ENCODE measurements around the gene OR6C65. TPM values are rescaled to one million over a fixed set of nuclear protein-coding genes. Genes with fewer than 3 reads are reported as not detected.
"Not testable (repeated sequence)": the region's sequence is repeated elsewhere in the genome, so short reads cannot be mapped to it uniquely, and the experiment has no call there.

OR6C65 gene
- not detected for total RNA-seq
- long read RNA-seq = 0 reads

- intact Hi-C loops (cut with DNase I) = no loop called here
- DNase-seq (ENCODE audit: missing footprints) = no peak
- no peak for ATAC-seq
Observed at GRCh38 chr12:55400229-55400628, at the start of gene OR6C65. TSS of gene OR6C65 (plus strand) at chr12:55400529. CDS start at chr12:55400529, 0 bp downstream.

GRCh38 chr12:55355338-55355737 lies 45.0 kb upstream of the OR6C65 start:
- intact Hi-C loops (cut with DNase I); DNase-seq (ENCODE audit: missing footprints); ATAC-seq: not testable (repeated sequence)

GRCh38 chr12:55362675-55363074 lies 37.7 kb upstream of the OR6C65 start, which contains the start of gene OR6C75:
TSS of gene OR6C75 (plus strand) at chr12:55362975. CDS start at chr12:55365111, 2,136 bp downstream.
- no peak for ATAC-seq

GRCh38 chr12:55365086-55365485 lies 35.2 kb upstream of the OR6C65 start:
- no peak for ATAC-seq
- intact Hi-C loops (cut with DNase I) = no loop called here
- no peak for DNase-seq (ENCODE audit: missing footprints)

More at GRCh38 chr12:55362675-55363074, 37.7 kb upstream of the OR6C65 start, which contains the start of gene OR6C75:
- no peak for DNase-seq (ENCODE audit: missing footprints)
- intact Hi-C loops (cut with DNase I) = no loop called here

- ATAC-seq (no peak), DNase-seq (ENCODE audit: missing footprints) (no peak)
- intact Hi-C loops (cut with DNase I) = no loop called here
Observed at GRCh38 chr12:55372521-55372920, 27.8 kb upstream of the OR6C65 start.

GRCh38 chr12:55385891-55386290 lies 14.4 kb upstream of the OR6C65 start:
- intact Hi-C loops (cut with DNase I) = no loop called here
- DNase-seq (ENCODE audit: missing footprints) = no peak
- ATAC-seq = no peak

DNA sequence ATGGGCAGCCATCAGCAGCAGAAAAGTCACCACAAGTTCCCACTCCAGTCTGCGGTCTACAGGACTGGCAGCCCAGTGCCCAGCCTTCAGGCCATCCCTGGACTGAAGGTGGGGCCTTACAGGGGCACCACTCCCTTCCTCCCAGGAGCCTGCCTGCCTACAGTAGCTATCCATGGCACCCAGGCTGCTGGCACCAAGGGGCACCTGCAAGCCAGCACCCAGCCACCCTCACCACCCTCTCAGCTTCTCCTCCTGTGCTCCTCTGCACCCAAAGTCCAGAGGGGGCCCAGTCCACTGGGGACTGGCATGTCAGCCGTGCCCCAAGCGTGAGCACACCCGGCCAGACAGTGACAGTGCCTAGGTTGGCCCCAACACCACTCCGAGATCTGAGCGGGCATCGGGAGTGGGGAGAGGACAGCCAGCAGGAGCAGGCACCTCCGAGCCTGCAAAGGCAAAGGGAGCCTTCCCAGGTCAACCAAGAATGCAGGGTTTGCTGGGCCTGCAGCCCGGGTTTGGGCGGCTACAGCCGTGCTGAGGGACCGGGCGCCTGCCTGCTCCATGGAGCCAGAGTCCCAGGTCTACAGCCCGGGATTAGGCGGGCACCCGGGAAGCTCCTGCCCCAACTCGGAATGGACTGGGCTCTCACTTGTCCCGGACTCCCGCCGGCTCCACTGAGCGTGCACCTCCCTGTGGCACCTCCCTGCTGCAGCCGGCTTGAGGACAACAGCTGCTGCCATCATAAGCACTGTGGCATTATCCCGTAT lies 8.1 kb upstream of the OR6C65 start:
- DNase-seq (ENCODE audit: missing footprints) = no peak
- intact Hi-C loops (cut with DNase I) = no loop called here
- no peak for ATAC-seq

DNA sequence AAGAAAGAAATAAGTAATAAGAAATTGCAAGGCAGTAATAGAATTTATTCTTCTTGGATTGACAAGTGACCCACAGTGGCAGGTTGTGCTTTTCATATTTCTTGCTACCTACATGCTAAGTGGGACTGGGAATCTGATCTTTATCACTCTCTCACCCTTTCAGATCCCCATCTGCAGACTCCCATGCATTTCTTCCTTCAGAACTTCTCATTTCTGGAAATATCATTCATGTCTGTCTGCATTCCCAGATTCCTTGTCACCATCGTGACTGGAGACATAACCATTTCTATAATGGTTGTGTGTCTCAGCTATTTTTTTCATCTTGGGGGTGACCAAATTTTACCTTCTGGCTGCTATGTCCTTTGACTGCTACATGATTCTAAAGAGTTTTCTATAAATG lies 4.0 kb upstream of the OR6C65 start:
- intact Hi-C loops (cut with DNase I) = no loop called here
- DNase-seq (ENCODE audit: missing footprints) (no peak), ATAC-seq (no peak)

GRCh38 chr12:55407866-55408265 lies 7.5 kb downstream of the OR6C65 start:
- ATAC-seq (no peak), DNase-seq (ENCODE audit: missing footprints) (no peak)
- intact Hi-C loops (cut with DNase I) = no loop called here

- intact Hi-C loops (cut with DNase I); ATAC-seq; DNase-seq (ENCODE audit: missing footprints): not testable (repeated sequence)
Observed at GRCh38 chr12:55409133-55409532, 8.8 kb downstream of the OR6C65 start.

GRCh38 chr12:55412138-55412537 lies 11.8 kb downstream of the OR6C65 start:
- DNase-seq (ENCODE audit: missing footprints); ATAC-seq; intact Hi-C loops (cut with DNase I): not testable (repeated sequence)

- DNase-seq (ENCODE audit: missing footprints); ATAC-seq; intact Hi-C loops (cut with DNase I): not testable (repeated sequence)
Observed at GRCh38 chr12:55413498-55414388, 13.4 kb downstream of the OR6C65 start.

GRCh38 chr12:55414396-55414823 lies 14.1 kb downstream of the OR6C65 start:
- intact Hi-C loops (cut with DNase I); DNase-seq (ENCODE audit: missing footprints); ATAC-seq: not testable (repeated sequence)

GRCh38 chr12:55414889-55415288 lies 14.6 kb downstream of the OR6C65 start:
- intact Hi-C loops (cut with DNase I); DNase-seq (ENCODE audit: missing footprints): not testable (repeated sequence)
- ATAC-seq = peak; percentile 34

GRCh38 chr12:55416961-55417360 lies 16.6 kb downstream of the OR6C65 start:
- ATAC-seq (no peak), DNase-seq (ENCODE audit: missing footprints) (no peak)
- intact Hi-C loops (cut with DNase I) = no loop called here

- ATAC-seq = no peak
- intact Hi-C loops (cut with DNase I) = no loop called here
- no peak for DNase-seq (ENCODE audit: missing footprints)
Observed at GRCh38 chr12:55420307-55420962, 20.1 kb downstream of the OR6C65 start.

- ATAC-seq = no peak
- no peak for DNase-seq (ENCODE audit: missing footprints)
- intact Hi-C loops (cut with DNase I) = no loop called here
Observed at GRCh38 chr12:55425954-55426353, 25.6 kb downstream of the OR6C65 start, which contains the start of gene OR6C76. TSS of gene OR6C76 (plus strand) at chr12:55426254. CDS start at chr12:55426254, 0 bp downstream.

DNA sequence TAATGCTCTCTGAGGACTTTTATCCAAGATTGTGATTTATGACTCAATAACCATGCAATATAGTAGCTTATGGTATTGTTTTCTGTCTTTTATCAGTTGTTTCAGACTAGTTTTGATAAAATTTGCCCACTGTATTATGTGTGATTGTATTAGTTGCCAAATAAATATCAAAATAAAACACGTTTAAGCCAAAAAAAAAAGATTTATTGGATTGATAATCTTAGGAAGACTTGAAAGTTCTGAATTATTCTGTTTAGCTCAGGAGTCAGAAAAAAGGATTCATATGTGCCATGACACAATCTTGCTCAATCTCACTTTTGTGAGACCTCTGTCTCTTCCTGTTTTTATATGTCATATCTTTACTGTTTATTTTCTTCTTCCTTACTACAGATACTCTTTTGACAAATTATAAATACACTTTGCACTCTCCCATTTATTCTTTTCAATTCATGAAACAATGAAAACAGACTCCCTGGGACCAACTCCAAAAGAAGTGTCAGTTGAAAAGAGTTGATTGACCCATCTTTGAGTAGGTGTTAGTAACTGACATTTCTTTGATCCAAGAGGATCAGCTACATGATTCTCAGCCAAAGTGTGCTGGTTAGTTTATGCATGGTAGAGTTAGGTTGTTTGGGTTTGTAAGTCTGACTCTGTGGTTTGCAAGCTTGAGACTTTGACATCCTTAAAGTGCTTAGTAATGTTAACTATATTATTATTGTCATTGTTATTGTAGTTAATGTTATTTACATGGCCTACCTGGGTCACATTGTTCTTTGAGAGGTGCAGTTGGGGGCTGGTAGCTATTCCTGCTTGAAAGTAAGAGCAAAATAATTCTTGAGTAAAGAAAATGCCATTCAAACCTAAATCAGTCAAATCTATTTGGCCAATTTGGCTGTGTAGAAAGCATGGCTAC lies 28.3 kb downstream of the OR6C65 start:
- ATAC-seq (no peak), DNase-seq (ENCODE audit: missing footprints) (no peak)
- intact Hi-C loops (cut with DNase I) = no loop called here

Data from Right ventricle myocardium inferior (tissue), 1 donor.